Keratinocyte (primary cell): ENCODE measurements around the gene ANXA8.

Experiments
- EZH2 ChIP-seq: IDR thresholded peaks from one replicate; pipeline ENCODE4 v1.6.1; 2012; ENCODE audit warnings: inconsistent platforms, mild to moderate bottlenecking, low read length, moderate library complexity
- TF ChIP-seq, protein P1 (sequence below), 3 experiments: IDR thresholded peaks in 1 of 3; conservative IDR thresholded peaks in 1 of 3; optimal IDR thresholded peaks in 1 of 3; 2 replicates in 2 of 3; 3 replicates in 1 of 3; pipeline versions ENCODE3 to v1.5.1; 2011; ENCODE audit warnings: low read length in 3 of 3, mild to moderate bottlenecking in 3 of 3, moderate library complexity in 2 of 3, control low read depth in 1 of 3, inconsistent platforms in 1 of 3; ENCODE audit not compliant: insufficient read depth in 2 of 3; ENCODE audit errors: extremely low read depth in 1 of 3

DNA sequence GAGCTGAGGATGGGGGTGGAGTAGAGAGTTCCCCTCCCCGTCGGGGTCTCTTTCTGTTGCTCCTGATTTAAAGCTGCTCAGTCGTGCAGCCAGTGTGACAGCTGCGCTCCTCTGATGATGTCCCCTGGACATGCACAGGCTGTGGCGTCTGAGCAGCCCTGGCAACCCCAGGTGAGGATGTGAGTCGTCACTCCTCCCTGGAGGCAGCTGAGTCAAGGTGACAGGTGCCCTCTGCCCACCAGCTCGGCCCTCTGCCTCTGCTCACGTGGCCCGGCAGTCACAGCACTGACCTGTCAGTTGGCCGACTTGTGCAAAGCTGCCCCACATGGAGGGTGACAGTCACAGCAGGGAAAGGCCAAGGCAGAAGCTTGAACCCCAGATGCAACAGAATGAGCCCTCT lies 33.9 kb downstream of the ANXA8 start:
- no peak for TF ChIP-seq EZH2
- TF ChIP-seq, protein P1, sequence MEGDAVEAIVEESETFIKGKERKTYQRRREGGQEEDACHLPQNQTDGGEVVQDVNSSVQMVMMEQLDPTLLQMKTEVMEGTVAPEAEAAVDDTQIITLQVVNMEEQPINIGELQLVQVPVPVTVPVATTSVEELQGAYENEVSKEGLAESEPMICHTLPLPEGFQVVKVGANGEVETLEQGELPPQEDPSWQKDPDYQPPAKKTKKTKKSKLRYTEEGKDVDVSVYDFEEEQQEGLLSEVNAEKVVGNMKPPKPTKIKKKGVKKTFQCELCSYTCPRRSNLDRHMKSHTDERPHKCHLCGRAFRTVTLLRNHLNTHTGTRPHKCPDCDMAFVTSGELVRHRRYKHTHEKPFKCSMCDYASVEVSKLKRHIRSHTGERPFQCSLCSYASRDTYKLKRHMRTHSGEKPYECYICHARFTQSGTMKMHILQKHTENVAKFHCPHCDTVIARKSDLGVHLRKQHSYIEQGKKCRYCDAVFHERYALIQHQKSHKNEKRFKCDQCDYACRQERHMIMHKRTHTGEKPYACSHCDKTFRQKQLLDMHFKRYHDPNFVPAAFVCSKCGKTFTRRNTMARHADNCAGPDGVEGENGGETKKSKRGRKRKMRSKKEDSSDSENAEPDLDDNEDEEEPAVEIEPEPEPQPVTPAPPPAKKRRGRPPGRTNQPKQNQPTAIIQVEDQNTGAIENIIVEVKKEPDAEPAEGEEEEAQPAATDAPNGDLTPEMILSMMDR (optimal IDR thresholded peaks at IDR 0.05 in 1 of 3, IDR thresholded peaks at IDR 0.05 in 1 of 3, conservative IDR thresholded peaks at IDR 0.05 in 1 of 3; ENCODE audit: extremely low read depth in 1 of 3, insufficient read depth in 2 of 3, low read length in 3 of 3) = no peak
